Iris pigment epithelial cell (primary cell): ENCODE data around the gene UBE2Q2.
"Not testable (repeated sequence)": the region's sequence is repeated elsewhere in the genome, so short reads cannot be mapped to it uniquely, and the experiment has no call there.

ENCODE experiments used
- DNase-seq: peaks from one replicate; pipeline ENCODE4 v3.0.0-alpha.2; 2011; ENCODE audit warnings: low read depth

Gene UBE2Q2

DNA sequence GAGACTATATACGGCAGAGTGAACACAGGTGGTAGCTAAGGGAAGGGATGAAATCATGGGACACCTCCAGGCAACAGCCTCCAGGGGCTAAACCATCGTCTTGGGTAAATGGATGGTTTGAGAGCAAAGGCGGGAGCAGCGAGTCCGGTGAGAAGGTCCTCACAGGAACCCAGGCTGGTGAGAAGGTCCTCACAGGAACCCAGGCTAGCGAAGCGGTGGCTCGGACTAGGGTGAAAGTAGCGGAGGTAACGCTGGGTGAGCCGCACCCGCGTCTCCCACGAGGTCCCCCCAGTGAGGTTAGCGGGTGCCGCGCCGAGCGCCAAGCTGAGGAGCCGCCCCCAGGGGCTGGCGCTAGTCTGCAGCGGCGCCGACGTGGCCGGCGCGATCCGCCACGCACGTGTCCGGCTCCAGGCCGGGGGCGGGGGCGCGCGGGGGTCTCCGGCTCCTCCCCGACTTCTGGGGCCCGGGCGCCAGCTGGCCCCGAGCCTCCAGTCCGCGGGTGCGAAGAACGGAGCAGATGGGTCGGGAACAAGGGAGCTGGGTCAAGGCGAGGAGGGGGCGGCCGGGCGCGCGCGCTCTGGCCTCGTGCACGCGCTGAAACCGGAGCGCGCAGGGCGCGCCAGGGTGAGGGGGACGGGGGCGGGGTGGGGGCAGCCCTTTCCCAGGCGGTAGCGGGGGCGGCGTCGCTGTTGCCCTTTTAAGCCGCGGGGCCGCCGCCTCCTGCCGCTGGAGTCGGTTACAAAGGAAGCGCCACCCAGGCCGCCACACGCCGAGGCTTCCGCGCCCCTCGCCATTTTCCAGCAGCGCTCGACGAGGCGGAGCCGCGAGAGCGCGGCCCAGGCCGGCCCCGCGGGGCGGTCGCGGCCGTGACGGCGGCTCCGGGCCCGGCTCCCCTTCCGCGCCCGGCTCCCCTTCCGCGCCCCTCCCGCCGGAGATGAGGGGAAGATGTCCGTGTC, at the start of gene UBE2Q2:
Gene UBE2Q2, plus strand, starts transcription at position 726 of the 956 bp plus-strand sequence. Its CDS starts 220 bp downstream, at position 946.
- peak; percentile 78 for DNase-seq

DNA sequence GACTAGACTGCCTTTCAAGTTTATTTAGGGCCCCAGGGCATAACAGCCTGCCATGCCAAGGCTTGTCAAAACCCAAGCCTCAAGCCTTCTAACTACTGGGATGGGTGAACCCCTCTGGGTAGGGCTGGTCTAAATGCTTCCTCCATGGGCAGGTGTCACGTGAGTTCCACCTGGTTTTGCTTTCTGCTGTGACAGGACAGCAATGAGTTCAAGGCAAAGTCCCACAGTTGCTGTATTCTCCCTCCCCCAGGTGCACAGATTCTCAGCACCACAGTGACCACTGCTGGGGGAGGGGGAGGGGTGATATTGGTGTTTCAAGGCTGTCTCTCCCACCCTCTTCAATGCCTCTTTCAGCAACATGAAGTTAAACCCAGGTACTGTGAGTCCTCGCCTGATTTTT, 46.9 kb upstream of the UBE2Q2 start:
- no peak for DNase-seq

DNA sequence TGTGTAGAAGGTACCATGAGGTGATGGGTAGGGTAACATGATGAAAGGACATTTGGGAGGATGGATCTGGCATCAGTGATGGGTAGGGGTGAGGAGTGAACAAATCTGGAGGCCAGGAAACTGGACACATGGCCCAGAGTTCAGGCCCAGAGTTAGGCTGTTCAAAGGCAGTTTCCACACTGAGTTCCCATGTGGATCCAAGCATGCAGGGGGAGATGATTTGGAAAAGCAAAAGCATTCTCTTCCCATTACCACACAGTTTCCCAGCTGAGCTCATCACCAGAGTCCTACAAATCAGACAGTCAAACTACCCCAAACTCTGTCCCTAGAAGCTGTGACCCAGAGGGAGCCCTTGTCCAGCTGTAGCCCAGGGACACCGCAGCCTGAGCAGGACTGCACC, 46.1 kb upstream of the UBE2Q2 start:
- DNase-seq, result not testable (repeated sequence)

DNA sequence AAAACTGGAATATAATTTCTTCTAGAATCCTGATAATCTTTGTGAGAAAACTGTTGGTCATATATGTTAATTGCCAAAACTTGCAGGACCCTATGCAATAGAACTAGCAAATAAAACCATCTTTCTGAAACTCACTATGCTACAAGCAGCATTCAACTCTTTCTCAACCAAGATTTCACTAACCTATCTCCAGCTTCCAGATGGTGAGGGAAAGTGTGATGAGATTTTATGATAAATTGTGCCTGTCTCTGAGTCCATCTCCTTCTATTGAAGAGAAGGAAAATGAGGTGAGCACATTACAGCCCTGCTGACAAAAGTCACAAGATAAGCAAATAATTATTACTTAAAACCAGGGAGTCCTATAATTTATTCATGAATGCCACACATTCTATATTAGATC, 44.1 kb upstream of the UBE2Q2 start:
- no peak for DNase-seq

DNA sequence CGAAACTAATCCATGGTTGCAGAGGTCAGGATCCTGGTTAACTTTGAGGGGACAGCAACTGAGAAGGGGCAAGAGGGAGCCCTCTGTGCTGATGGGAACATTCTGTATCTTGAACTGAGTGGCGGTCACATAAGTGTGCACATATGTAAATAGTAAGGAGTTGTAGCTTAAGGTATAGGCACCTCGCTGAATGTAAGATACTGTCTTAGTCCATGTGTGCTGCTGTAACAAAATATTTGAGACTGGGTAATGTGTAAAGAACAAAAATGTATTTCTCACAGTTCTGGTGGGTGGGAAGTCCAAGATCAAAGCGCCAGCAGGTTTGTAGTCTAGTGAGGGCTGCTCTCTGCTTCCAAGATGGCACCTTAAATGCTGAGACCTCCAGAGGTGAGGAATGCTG, 42.8 kb upstream of the UBE2Q2 start:
- DNase-seq, result not testable (repeated sequence)

DNA sequence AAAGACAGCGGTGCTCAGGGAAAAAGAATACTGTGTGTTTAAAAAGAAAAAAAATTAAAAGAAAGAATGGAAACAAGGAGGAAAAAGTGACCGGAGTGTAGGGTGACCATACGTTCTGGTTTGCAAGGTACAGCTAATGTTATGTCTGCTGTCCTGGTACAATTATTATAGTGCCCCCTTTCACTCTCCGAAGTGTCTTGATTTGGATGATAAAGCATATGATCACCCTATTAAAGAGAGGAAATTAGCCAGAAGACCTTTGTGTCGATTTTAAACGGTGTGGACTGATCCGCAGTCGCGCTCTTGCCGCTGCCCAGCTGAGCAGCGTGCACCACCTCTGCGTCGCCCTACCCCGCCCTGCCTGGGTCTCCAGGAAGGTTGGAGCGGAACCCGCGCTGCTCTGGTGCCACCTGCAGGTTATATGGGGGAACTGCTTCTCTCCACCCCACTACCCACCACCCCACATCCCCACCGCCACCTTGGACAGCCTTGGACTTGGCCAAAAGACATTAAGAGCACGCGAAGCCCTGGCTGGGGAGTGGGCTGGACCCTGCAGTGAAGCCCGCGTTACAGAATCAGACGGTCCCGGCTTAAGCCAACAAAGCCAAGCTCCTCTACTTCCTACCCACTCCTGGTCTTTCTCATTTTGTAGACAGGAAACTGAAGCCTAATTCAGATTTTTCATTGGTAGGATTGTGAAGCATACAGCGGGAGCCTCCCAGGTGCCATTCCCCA, 41.2 kb upstream of the UBE2Q2 start:
- peak; percentile 50 for DNase-seq

DNA sequence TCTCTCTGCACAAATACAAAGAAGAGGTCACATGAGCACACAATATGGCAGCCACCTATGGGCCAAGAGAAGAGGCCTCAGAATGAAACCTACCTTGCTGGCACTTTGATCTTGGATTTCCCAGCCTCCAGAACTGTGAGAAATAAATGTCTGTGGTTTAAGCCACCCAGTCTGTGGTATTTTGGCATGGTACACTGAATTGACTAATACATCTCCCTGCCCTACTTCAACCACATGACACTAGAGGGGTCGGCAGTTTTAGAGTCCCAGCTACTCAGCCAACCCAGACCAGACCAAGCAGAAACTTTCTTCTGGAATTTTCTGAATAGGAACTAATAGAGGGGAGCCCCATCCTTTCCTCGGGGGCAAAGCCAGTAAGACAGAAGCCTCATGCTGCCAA, 35.8 kb upstream of the UBE2Q2 start:
- DNase-seq, result peak; percentile 23

DNA sequence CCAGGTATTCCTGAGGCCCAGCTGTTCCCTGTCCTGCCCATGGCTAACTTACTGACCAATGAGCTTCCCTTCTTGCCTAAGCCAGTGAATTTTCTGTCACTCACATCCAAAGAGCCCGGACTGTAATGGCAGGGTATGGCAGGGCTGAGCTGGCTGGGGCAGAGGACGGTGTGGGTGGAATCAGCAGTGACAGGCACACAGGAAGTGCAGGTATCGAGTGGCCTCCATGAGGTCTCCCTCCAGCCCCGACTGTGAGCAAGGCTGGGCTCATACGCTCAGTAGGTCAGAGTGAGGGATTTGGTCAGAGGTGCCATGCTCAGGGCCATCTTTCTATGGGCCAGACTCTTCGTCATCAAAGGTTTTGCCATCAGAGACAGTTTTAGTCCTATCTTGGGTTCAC, 35.2 kb upstream of the UBE2Q2 start:
- not testable (repeated sequence) for DNase-seq

DNA sequence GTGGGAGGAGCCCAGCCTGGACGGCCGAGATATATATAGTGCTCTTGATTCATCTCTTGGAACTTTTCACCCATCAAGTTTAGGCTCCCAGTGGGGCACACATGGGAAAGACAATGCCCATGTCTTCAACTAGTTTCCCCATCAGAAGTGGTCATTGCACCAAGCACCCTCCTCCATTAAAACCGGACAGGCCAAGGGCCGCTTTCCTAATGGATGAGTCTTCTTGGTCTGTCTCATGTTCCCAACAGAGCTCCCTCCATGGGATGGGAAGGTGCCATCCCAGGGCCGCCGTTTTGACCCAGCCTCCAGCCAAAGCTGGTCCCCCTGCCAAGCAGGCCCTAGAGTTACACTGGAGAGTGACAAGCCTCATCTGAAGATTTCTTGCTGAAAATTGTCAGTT, 34.7 kb upstream of the UBE2Q2 start:
- DNase-seq, result no peak

DNA sequence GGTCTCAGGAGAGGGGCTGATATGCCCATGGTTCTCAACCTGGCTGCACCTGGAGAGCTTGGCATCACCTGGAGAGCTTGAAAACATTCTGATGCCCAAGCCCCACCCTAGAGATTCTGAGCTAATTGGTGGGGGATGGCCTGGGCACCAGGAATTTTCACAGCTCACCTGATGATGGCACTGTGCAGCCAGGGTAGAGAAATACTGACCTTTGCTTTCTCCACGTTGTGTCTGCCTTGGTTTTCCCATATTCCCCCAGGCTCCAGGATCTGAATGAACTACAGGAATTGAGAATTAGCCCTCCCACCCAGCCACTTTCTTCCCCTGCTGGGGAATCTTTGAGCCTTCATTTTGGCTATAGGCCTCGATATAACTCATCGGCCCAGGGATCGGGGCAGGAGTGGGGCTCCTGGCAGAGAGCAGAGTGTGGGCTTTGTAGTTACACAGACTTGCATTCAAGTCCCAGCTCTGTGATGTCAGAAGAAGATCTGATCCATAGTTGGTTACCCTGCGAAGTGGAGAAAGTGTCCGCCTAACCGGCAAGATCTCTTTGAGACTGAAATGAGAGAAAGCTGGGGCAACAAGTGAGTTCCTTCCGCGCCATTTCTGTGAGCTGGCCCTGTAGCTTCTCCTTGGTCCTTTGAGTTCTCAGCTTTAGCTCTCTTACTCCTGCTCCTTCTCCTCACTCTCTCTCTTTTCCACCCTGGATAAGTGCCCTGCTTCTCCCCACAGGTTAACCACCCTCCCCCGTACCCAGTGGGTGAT, 33.1 kb upstream of the UBE2Q2 start:
- peak; percentile 30 for DNase-seq

DNA sequence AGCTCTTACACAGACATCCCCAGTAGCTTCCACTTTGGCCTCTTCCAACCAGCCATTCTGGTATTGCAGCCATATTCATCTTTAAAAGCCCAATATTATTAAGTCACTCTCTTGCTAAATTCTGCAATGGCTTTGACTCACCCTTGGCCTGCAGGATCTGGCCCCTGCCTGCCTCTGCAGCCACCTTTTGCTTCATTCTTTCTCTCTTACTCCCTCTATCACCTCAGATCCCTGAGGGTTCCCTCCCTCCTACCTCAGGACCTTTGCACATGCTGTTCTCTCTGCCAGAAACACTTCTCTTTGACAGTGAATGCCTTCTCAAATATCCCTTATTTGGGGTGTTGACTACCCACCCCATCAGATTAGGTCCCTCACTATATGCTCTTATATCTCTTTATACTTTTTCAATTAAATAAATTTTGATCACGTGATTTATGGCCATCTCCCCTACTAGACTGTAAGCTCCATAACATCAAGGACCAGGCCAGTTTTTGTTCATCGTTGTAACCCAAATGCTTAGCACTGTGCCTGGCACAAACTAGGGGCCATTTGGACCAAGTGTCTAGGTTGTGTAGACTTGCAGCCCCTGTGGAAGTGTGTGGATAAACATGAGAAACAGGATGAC, 32.3 kb upstream of the UBE2Q2 start:
- DNase-seq, result no peak

DNA sequence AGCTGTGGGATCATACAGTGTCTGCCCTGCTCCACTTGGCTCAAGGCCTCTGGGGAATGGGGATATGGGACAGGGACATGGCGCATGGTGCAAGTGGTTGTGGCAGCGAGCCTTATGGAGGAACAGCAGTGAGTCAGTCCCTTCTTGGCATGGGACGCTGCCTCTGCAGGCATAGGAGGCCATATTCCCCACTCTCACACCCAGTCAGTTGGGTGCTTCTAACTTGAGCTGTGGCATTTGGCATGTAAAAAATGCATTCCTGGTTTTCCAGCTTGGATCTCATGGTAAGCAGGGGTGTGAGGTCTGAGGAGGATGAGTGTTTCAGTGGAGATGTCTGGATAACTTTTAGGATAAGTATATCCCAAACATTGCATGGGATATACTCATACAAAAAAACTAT, 31.6 kb upstream of the UBE2Q2 start:
- no peak for DNase-seq

DNA sequence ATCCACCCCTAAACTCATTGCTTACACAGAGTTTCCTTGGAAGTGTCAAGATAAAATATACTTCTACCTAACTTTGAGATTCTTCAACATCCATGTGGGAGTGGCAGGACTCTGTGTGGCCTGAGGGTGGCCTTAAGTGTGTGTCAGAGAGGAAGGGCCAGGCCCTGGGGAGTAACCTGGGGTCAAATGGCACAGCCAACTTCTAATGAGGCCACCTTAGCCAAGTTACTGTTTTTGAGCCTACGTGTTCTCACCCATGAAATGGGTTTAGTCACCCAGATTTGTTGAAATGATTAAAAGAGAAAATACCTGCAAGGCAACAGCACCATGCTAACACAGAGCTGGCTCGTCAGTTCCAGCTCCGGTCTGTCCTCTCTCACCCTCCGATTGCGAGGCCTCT, 28.5 kb upstream of the UBE2Q2 start:
- no peak for DNase-seq

DNA sequence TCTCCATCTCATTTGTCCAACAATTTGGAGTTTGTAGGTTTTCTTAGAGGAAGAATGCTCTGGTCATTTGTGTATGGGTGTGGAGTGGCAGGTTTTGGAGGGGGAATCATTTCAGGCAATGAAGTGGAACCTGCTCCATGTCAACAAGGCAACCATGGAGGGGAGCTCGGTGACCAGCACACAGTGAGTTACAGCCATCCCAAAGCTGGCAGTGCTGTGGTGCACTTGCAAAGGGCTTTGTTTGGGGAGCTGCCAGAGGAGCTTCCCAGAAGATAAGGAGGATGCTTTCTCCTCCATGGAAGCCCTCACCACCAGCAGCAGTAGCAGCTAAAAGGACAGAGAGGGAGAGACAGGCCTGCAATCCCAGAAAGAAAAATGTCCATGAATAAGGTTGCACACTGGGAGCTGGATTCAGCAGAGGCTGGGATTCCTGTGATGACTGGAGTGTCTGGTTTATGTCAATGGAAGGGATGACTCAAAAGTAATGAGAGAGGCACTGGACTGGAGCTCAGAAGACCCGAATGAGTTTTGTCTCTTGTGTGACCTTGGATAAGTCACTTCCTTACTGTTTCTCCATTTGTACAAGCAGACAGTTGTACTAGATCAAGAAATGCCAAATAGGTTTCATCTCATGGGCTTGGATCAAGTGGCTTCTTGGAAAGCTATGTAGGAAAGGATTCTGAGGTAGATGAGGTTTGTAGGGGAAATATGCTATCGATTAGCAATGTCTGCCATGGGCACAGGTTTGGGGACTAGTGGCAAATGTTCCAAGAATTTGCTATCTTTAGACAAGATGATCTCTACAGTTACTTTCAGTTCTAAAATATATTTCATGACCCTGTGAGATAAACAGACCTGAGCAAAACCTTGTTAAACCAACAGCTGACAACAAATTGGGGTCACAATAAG, 27.2 kb upstream of the UBE2Q2 start:
- DNase-seq, result peak; percentile 11

DNA sequence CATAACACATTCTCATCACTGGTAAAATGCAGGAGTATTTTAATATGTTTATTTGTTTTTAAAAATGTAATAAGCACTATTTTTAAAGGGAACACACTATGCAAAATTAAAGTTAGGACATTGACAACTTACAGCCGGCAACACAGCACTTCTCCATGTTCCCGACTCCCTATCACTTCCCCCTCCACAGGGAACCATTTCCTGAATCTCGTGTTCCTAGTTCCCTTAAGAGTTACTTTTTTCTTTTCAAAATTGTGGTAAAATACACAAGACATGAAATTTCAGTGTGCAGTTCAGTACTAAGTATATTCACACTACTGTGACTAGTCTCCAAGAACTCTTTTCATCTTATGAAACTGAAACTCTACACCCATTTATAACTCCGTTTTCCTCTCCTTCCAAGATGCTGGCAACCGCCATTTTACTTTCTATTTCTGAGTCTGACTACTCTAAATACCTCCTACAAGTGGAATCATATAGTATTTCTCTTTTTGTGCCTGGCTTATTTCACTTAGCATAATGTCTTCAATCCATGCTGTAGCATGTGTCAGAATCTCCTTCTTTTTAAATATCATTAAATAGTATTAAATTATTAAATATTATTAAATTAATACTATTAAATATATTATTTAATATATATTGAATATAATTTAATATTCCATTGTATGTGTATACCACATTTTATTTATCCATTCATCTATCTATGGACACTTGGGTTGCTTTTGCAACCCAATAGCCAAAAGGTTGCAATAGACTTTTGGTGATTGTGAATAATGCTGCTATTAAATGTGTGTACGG, 25.9 kb upstream of the UBE2Q2 start:
- DNase-seq, result no peak

DNA sequence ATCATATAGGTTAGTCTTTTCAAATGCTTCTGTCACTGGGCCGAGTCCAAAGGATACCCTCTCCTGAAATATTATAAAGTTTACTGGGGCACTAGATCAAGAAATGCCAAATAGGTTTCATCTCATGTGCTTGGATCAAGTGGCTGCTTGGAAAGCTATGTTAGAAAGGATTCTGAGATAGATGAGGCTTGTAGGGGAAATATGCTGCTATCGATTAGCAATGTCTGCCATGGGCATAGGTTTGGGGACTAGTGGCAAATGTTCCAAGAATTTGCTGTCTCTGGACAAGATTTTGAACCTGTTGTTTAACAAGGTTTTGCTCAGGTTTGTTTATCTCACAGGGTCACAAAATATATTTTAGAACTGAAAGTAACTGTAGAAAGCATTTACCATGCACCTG, 23.0 kb upstream of the UBE2Q2 start:
- DNase-seq, result no peak

DNA sequence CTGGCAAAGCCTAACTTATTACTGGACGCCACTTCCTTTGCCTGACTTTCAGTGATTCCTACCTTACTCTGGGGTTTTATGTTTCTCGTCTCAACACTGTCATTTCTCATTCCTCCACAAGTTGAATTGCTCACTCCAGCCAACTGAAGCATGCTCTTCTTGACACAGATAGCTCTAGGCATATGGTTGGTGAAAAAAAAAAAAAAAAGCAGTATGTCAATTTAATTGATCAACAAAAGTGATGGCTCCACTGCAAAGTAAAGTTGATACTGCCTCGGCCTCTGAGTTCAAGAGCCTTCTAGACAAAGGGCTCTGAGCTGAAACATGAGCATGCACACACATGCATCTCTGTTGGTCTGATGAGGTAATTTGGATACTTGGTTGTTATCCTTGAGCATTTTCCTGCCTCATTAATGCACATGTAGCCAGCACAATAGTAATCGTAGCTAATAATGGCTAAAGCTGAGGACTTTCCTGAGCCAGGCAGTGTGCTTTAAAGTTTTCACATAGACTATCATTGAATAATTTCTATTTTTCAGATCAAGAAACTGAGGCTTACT, 21.4 kb upstream of the UBE2Q2 start:
- DNase-seq, result no peak

DNA sequence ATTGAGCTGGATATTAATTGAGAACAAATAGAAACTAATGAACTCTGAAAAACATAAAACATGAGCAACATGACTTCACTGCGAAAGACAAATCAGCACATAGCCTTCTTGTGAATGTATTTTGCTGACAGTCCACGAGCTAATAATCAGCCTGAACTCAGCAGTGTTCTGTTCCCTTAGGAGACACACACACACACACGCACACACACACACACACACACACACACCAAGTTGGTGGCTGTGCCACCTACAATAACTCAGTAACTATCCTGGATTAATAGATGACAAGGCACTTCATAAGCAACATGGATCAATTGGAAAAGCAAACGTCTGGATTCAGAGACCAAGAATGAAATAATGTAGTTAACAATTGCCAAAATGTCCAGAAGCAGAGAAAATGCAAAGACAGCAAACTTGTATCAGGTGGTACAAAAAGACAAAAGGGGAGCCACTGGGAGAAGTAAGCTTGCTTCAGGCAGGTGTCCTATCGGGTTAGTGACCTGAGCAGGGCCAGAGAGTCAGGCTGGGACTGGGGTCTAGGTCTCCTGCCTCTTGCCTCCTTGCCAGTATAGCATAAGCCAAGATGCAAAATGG, 20.5 kb upstream of the UBE2Q2 start:
- no peak for DNase-seq

DNA sequence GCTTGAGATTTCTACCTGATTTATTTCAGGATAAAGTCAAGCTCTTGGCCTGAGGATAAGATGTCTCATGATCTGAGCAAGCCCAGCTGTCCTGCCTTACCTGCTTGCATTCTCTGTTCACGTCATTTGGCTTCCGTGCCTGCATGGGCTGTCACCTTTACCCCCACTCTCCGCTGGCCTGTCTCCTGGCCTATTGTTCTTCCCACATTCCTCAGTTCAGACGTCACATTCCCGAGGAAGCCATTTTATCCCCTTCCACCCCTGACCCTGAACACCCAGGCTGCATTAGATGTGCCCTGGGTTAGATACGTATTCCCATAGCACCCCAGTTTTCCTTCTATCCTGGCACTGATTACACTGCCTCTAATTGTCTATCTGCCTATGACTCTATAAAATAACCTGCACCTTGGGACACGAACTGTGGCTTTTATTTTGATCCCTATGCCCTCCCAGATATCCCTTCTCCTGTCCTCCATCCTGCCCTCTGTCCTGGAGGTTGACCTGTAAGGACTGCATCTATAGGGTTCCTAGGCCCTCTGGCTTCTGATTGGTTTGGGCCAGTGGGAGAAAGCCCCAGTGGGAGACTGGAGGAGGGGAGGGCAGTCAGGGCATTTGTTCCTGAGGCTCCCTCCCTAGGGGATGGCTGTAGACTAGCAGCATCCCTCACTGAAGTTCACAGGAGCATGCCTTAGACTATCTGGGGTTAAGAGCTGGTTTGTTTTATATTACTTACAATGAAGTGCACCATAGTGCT, 19.2 kb upstream of the UBE2Q2 start:
- DNase-seq, result no peak
